Keratinocyte (primary cell): ENCODE measurements around the gene SGCE. TPM values are rescaled to one million over a fixed set of nuclear protein-coding genes. Genes with fewer than 3 reads are reported as not detected.

Experiments
- DNase-seq: peaks from one replicate; pipeline ENCODE4 v3.0.0-alpha.2; 2011; ENCODE audit warnings: low read depth, missing footprints, low spot score
- FAIRE-seq: peaks from 2 replicates; lab custom pipeline; 2011; peaks lifted over from hg19 to GRCh38; lab: Jason Lieb, UNC
- H2AFZ ChIP-seq: 2 replicates; pipeline ENCODE4 v1.6.0; 2012; ENCODE audit warnings: low read length, control low read depth, inconsistent platforms; ENCODE audit not compliant: control insufficient read depth
- H3K27ac ChIP-seq: 2 replicates; pipeline ENCODE4 v1.5.1; 2011; ENCODE audit warnings: low read length; ENCODE audit not compliant: control insufficient read depth, insufficient read depth
- H3K27me3 ChIP-seq: 3 replicates; pipeline ENCODE4 v1.6.0; 2011; ENCODE audit warnings: low read length; ENCODE audit not compliant: control insufficient read depth, insufficient read depth; ENCODE audit errors: extremely low read depth
- H3K36me3 ChIP-seq, 2 experiments: 2 replicates in 1 of 2; 3 replicates in 1 of 2; pipeline ENCODE4 v1.5.1; 2011; ENCODE audit warnings: low read length in 2 of 2, mild to moderate bottlenecking in 1 of 2; ENCODE audit not compliant: control insufficient read depth in 2 of 2, insufficient read depth in 2 of 2; ENCODE audit errors: extremely low read depth in 1 of 2
- H3K4me1 ChIP-seq: 3 replicates; pipeline ENCODE4 v1.5.1; 2011; ENCODE audit warnings: low read length; ENCODE audit not compliant: control insufficient read depth, insufficient read depth; ENCODE audit errors: extremely low read depth
- H3K4me2 ChIP-seq: 3 replicates; pipeline ENCODE4 v1.6.0; 2011; ENCODE audit warnings: low read depth, low read length; ENCODE audit not compliant: control insufficient read depth, insufficient read depth; ENCODE audit errors: extremely low read depth
- H3K4me3 ChIP-seq, 3 experiments: fragments of 200-600 bp in 1 of 3; sonication (generic) in 1 of 3; 2 replicates in 2 of 3; 3 replicates in 1 of 3; pipeline ENCODE4 v1.5.1; 2011 to 2016; ENCODE audit warnings: low read length in 3 of 3, mild to moderate bottlenecking in 3 of 3, control low read depth in 2 of 3, inconsistent platforms in 1 of 3, low read depth in 1 of 3, mixed read lengths in 1 of 3, mixed run types in 1 of 3, moderate library complexity in 1 of 3; ENCODE audit not compliant: control insufficient read depth in 2 of 3, insufficient read depth in 2 of 3; ENCODE audit errors: extremely low read depth in 1 of 3
- H3K79me2 ChIP-seq: 2 replicates; pipeline ENCODE4 v1.6.0; 2012; ENCODE audit warnings: low read length; ENCODE audit not compliant: control insufficient read depth, insufficient read depth
- H3K9ac ChIP-seq: 3 replicates; pipeline ENCODE4 v1.6.0; 2011; ENCODE audit warnings: low read length; ENCODE audit not compliant: control insufficient read depth, insufficient read depth; ENCODE audit errors: extremely low read depth
- H3K9me1 ChIP-seq: 3 replicates; pipeline ENCODE4 v1.6.0; 2011; ENCODE audit warnings: low read length; ENCODE audit not compliant: control insufficient read depth, insufficient read depth; ENCODE audit errors: extremely low read depth
- H3K9me3 ChIP-seq: 2 replicates; pipeline ENCODE4 v1.5.1; 2012; ENCODE audit warnings: low read depth, low read length; ENCODE audit not compliant: control insufficient read depth
- H4K20me1 ChIP-seq: 3 replicates; pipeline ENCODE4 v1.6.0; 2011; ENCODE audit warnings: low read length; ENCODE audit not compliant: control insufficient read depth, insufficient read depth; ENCODE audit errors: extremely low read depth
- CTCF ChIP-seq, 3 experiments: IDR thresholded peaks in 1 of 3; conservative IDR thresholded peaks in 1 of 3; optimal IDR thresholded peaks in 1 of 3; 2 replicates in 2 of 3; 3 replicates in 1 of 3; pipeline versions ENCODE3 to v1.5.1; 2011; ENCODE audit warnings: low read length in 3 of 3, mild to moderate bottlenecking in 3 of 3, moderate library complexity in 2 of 3, control low read depth in 1 of 3, inconsistent platforms in 1 of 3; ENCODE audit not compliant: insufficient read depth in 2 of 3; ENCODE audit errors: extremely low read depth in 1 of 3
- EZH2 ChIP-seq: IDR thresholded peaks from one replicate; pipeline ENCODE4 v1.6.1; 2012; ENCODE audit warnings: inconsistent platforms, mild to moderate bottlenecking, low read length, moderate library complexity
- dilution Hi-C: fragments of 300-500 bp; cut with MboI; formaldehyde crosslinking; loops from one replicate; pipeline ENCODE4 v1.7.0; 2020; ENCODE audit warnings: low sequenced_read_pairs; ENCODE audit not compliant: extremely low pct_ligation_motif_present
- polyA plus RNA-seq, 5 experiments: library from polyadenylated mRNA; depleted of rRNA in 3 of 5; stranded (reverse) in 3 of 5; stranded (forward) in 1 of 5; unstranded in 1 of 5; fragments of >200 nt; gene quantifications; 1 replicate in 1 of 5; 2 replicates in 3 of 5; 3 replicates in 1 of 5; pipeline versions ENCODE4 v1.2.1 to v1.2.3, GENCODE V29; 2011 to 2012; ENCODE audit warnings: missing spikeins in 2 of 5, low read depth in 1 of 5, low replicate concordance in 1 of 5

The SGCE gene
- polyA plus RNA-seq, 1 donor (not counting 4 experiments of a cell fraction or from before 2014, with no cell fraction given), result 7.9 TPM

DNA sequence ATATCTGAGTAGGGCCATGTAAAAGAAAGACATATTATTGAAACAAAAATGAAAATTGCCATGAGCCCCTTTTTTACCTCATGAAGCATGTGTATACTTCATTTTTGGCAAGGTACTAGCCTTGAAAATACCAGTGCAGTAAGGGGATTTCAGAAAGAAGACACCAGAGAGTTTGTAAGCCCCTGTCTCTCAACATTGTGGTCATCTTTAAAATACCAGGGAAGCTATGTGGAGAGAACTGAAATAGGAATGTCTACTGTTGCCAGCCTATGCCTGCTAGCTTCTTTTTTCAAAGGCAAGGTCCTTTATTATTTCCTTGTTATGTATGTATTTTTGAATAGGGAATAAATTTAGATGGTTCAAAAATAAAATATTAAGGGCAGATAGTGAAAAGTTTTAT lies 88.5 kb downstream of the SGCE start:
- FAIRE-seq (no peak), DNase-seq (no peak)
- no peaks in the 10 kb centered on the region for H3K9me1 ChIP-seq
- H2AFZ ChIP-seq, result no peak overlapping the region
- no peaks in the 10 kb centered on the region for H3K36me3 ChIP-seq
- TF ChIP-seq EZH2 (no peak), CTCF (optimal IDR thresholded peaks at IDR 0.05 in 1 of 3, IDR thresholded peaks at IDR 0.05 in 1 of 3, conservative IDR thresholded peaks at IDR 0.05 in 1 of 3; ENCODE audit: extremely low read depth in 1 of 3, insufficient read depth in 2 of 3, low read length in 3 of 3) (no peak)
- no peak overlapping the region for H3K27ac ChIP-seq
- H4K20me1 ChIP-seq, result no peaks in the 10 kb centered on the region
- dilution Hi-C loops, result no loop called here
- H3K27me3 ChIP-seq, result no peaks in the 10 kb centered on the region
- no peaks in the 10 kb centered on the region for H3K9me3 ChIP-seq
- H3K4me2 ChIP-seq, result no peak overlapping the region
- no peak overlapping the region for H3K9ac ChIP-seq
- H3K79me2 ChIP-seq, result no peaks in the 10 kb centered on the region
- no peak overlapping the region for H3K4me3 ChIP-seq
- H3K4me1 ChIP-seq, result no peaks in the 10 kb centered on the region

DNA sequence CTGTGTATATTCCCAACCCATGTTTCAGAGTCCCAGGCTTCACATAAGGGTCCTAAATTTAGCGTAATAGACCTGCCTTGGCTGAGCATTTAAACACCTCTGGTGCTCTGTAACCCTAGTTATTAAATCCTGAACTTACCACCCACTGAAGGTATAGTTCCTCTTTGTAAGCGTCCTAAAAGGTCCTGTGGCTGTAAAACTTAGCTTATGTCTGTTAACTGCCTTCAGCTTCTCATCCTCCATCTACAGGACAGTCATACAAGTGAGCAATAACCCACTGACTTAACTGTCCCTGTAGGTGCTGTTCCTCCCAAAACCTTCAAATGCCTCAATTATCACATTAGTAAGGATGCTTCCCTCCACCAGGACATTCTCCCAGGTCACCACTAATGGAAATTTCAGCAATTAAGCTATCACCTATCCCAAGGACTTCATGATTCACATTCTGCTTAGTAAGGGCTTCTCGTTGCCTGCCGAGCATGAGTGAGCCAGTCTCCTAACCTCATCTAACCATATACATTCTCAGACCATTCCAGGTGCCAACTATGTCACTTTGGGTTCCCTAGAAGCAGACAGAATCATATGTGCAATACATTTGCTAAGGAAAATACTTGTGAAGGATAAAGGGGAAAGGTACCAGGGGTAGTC lies 90.6 kb downstream of the SGCE start:
- H3K36me3 ChIP-seq, result no peaks in the 10 kb centered on the region
- no peak overlapping the region for H3K4me3 ChIP-seq
- FAIRE-seq (no peak), DNase-seq (no peak)
- H3K27me3 ChIP-seq, result no peaks in the 10 kb centered on the region
- no peaks in the 10 kb centered on the region for H3K79me2 ChIP-seq
- no peaks in the 10 kb centered on the region for H3K9me3 ChIP-seq
- dilution Hi-C loops, result no loop called here
- no peak overlapping the region for H3K4me2 ChIP-seq
- H3K27ac ChIP-seq, result no peak overlapping the region
- H3K4me1 ChIP-seq, result no peaks in the 10 kb centered on the region
- TF ChIP-seq CTCF (optimal IDR thresholded peaks at IDR 0.05 in 1 of 3, IDR thresholded peaks at IDR 0.05 in 1 of 3, conservative IDR thresholded peaks at IDR 0.05 in 1 of 3; ENCODE audit: extremely low read depth in 1 of 3, insufficient read depth in 2 of 3, low read length in 3 of 3), result no peak
- TF ChIP-seq EZH2, result no peak
- no peak overlapping the region for H2AFZ ChIP-seq
- H4K20me1 ChIP-seq, result no peaks in the 10 kb centered on the region
- no peak overlapping the region for H3K9ac ChIP-seq
- H3K9me1 ChIP-seq, result no peaks in the 10 kb centered on the region
